DMS153 treated with DMSO at 0.1 percent for 48 hours (cell line): ENCODE measurements around the gene PHACTR1.

Source experiments
- DNase-seq: peaks from one replicate; lab custom pipeline; 2025; ENCODE audit not compliant: unreplicated experiment; lab: John Stamatoyannopoulos, UW

The PHACTR1 gene

DNA sequence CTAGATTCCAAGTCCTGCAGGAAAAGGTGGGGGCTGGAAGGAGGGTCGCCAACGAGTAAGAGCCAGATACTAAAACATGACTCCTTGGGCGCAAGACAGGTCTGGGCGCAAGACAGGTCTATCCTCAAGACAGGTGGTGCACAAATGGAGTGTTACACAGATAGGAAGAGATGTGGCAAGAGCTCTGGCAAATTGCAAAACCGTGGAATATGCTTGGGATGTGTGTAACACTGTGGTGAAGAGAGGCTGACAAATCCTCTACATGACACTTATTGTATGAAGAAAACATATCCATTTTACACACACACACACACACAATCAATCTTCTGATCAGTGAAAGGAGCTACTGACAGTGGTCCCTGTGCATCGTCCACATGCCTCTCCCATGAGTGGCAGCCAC, 534.1 kb downstream of the PHACTR1 start:
- DNase-seq, result no peak

- no peak for DNase-seq
Observed at GRCh38 chr6:13251242-13251641, 534.7 kb downstream of the PHACTR1 start.

DNA sequence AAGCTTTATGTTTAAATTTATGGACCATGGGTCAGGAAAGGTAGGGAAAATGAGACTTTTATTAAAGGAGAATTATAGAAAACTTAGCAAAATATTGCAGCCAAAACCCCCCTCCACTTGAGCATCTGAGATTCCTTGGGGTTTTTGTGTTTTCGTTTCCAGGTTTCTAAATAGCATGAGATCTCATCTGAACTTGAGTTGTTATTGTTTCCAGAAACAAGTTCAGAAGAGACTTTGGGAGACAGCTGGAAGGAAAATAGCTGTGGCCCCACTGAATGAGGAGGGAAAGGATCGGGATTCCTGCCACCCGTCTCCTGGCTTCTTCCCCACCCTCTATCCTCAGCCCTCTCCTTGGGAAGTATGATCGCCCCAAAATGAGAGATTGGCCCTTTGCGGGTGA, 536.2 kb downstream of the PHACTR1 start:
- no peak for DNase-seq

- DNase-seq, result no peak
Observed at GRCh38 chr6:13253272-13253671, 536.7 kb downstream of the PHACTR1 start.

GRCh38 chr6:13256266-13257001, 539.9 kb downstream of the PHACTR1 start:
- no peak for DNase-seq

DNA sequence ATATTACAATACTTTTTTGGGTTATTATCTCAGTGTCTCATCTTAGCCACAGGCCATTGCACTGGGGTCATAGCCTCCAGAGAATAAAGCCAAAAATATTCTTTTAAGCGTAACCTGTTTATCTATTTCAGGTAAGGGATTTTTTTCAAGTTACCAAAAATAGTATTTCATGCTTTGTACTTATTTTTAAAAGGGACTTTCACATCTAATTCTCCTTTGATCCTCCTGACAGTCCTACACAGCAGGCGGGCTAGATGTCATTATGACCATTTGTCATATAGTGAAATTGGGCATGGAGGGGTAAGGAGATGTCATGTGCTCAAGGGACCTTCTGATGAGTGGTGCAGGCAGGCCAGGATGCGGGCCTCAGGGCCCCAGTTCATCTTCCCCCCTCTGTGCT, 542.8 kb downstream of the PHACTR1 start:
- DNase-seq, result no peak

DNA sequence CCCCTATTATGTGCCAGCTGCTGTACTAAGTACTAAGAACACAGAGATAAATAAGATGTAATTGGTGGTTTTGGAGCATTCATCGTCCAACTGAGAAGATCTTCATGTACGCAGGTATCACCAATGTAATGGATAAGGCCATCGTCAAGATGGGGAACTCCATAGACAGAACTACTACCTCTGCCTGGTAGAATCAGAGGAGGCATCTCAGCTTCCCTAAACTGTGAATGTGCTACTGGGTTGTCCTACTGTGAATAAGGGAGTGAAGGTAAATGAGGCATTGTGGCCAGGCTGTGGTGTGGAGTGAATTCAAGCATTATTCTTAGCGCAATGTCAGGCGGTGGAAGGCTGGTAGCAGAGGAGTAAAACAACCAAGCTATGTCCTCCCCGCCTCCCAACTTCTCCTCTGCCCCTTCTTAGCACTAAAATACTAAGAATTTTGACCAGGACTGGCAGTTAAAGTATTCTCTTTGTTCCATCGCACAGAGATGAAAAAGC, 543.6 kb downstream of the PHACTR1 start:
- no peak for DNase-seq

DNA sequence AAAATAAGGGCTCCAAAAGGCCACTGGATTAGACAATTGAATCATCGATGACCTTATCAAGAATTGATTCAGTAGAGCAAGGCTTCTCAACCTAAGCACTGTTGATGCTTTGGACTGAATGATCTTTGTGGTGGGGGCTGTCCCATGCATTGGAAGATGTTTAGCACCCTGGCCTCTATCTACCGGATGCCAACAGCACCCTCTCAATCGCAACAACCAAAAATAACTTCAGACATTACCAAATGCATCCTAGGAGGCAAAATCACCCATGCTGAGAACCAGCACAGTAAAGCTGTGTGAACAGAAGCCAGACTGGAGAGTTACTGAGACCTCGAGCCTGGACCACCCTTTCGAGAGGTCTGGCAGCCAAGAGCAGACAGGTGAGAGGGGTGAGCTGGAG, 544.3 kb downstream of the PHACTR1 start:
- no peak for DNase-seq

- DNase-seq, result no peak
Observed at GRCh38 chr6:13261464-13261994, 545.0 kb downstream of the PHACTR1 start.

GRCh38 chr6:13262302-13263230, 546.0 kb downstream of the PHACTR1 start:
- DNase-seq, result no peak

- no peak for DNase-seq
Observed at GRCh38 chr6:13263669-13264068, 547.1 kb downstream of the PHACTR1 start.

DNA sequence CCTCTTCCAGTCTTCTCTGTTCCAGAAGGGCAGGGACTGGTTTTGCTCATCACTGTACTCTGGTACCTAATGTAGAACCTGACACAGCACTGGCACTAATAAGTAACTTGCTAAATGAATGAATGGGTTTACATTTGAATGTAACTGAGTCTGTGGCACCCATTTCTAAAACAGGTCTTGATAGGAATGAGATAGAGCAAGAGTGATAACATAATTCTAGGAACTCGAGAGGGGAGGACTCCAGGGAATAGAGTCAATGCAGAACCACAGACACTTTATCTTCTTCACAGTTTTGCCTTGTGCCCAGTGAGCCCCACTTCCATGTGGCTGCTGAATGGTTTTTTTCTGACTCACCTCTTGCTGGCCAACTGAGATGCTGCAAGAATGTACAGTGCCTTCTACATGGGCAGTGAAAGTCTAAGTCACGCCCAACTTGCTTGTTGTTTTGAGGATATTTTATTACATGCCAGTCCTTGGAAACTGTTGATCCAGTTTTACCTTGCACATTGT, 550.6 kb downstream of the PHACTR1 start:
- DNase-seq, result no peak

GRCh38 chr6:13268913-13269518, 552.4 kb downstream of the PHACTR1 start:
- no peak for DNase-seq

DNA sequence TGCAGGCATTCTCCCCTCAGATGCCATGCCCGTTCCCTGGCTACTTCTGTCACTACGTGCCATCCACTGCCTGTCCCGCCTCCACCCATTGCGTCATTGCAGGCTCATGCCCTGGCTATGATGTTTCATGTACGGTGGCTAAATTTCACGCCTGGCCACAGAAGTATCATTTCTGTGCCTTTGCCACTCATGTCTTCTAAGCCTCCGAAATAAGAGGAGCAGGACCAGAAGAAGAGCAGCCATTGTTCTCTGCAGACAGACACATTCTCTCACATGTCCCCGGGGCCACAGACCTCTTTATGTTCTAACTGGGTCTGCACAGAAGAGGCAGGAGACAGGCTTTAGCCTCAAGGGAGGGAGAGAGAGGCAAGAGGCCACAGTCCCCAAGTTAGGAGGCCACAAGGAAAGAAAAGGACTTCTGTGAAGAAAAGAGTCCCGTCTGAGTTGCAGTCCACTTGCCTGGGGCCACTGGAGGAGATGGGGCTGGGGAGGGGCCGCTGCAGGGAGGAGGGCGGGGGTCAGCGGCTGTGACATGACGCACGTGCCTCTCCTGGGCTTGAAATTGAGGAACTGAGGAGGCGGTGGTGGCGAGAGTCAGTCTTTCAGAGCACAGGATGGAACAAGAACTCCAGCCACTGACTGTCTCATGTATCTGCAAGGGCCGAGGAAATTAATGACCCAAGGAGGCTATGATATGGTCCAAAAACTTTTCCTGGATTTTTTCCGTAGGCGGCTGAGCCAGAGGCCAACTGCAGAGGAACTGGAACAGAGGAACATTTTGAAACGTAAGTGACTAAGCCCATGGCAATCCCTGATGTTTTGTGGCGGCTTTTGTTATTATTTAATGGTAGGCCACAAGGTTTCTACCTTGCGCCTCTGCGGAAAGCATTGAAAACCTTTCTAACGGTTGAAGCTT, 555.8 kb downstream of the PHACTR1 start:
- no peak for DNase-seq

DNA sequence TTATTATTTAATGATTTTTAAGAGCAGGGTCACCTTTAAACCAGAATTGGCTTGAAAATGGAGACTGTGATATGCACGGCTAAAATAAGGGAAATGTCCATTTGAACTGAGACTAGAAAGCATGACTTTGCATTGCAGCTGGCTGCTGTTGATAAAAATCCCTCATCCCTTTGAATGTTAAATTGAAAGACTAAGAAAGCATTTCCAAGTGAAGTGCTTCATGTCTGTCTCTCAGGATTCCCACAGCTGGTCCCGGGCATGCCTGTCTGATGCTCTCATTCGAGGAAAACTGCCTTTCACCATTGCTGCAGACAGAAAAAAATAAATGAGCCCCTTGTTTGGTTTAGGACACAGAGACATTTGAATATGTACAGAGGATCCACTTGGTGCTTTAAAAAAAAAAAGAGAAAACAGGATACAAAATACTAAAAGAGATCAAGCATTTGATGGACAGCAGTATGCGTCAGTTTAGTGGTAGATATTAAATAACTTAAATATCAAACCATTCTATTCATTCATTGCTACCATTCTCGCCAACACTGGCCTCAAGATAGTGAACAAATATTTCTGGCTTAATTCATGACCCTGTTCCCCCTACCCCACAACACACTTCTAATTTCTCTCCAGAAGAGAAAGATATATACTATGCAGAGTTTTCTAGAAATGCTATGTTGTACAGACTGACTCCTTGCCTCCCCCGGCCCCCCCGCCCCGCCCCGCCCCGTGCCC, 556.8 kb downstream of the PHACTR1 start:
- DNase-seq, result no peak

GRCh38 chr6:13273931-13274706, 557.6 kb downstream of the PHACTR1 start:
- no peak for DNase-seq

DNA sequence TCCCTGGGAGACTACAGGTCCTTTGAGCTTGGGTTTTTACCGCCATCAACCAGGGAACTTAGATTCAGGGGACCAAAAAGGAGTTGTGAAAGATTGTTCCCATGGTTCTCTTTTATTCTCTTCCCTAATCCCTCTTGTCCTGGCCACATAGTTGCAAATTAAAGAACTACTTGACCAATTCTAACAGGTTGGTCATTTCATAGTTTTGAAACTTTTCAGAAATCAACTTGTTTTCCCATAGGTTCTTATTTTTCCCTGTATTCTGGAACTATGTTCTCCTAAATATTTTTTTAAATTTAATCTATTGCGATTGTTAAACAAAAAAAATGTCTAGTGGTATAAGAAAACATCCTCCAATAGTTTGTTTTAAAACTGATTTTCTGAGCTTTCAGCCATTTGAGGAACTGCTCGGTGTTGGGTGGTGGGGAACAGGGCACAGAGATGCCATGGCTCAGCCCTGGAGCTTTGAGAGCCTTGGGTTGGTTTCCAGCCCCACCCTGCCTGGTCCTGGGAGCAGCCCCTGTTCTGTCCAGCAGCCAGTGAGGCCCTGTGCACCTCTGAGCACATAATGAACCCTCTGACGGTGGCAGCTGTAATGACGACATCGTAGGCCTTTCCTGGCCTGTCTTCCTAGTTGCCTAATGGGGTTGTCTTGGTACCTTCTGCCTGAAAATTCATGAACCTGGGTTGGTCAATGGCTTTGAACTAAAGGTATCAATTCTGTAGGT, 558.3 kb downstream of the PHACTR1 start:
- DNase-seq, result no peak

GRCh38 chr6:13275435-13275989, 558.9 kb downstream of the PHACTR1 start:
- no peak for DNase-seq
